GM12878 (cell line): ENCODE results near the gene CHIT1. TPM values are rescaled to one million over a fixed set of nuclear protein-coding genes. Genes with fewer than 3 reads are reported as not detected.

Experiments
- MEF2A ChIP-seq: IDR thresholded peaks from 2 replicates; pipeline ENCODE4 v1.6.1; 2011; ENCODE audit warnings: low read depth, mild to moderate bottlenecking, low read length, moderate library complexity; ENCODE audit not compliant: insufficient read depth
- NRF1 ChIP-seq: conservative IDR thresholded peaks from 2 replicates; pipeline ENCODE4 v1.6.1; 2011; ENCODE audit warnings: mild to moderate bottlenecking, low read depth, low read length, improper control_type of control experiment
- POLR2A ChIP-seq: IDR thresholded peaks from 2 replicates; pipeline ENCODE4 v1.6.1; 2011; ENCODE audit warnings: low read depth, mild to moderate bottlenecking, low read length
- RAD21 ChIP-seq: IDR thresholded peaks from 2 replicates; pipeline ENCODE4 v1.6.1; 2011; ENCODE audit warnings: mild to moderate bottlenecking, low read depth, low read length, moderate library complexity; ENCODE audit not compliant: insufficient read depth
- polyA plus RNA-seq, 11 experiments: library from polyadenylated mRNA; depleted of rRNA in 4 of 11; unstranded in 6 of 11; stranded (reverse) in 5 of 11; fragments of >200 nt; fragmentation: Nextera tagmentation in 4 of 11; fragmentation: Illumina TruSeq in 1 of 11; extraction: Ambion mirVana in 4 of 11; extraction: Trizol in 1 of 11; gene quantifications; 1 replicate in 1 of 11; 2 replicates in 10 of 11; pipeline versions ENCODE4 v1.2.1 to v1.2.3, GENCODE V29; 2011 to 2016; ENCODE audit warnings: inconsistent platforms in 2 of 11, missing spikeins in 2 of 11, low read depth in 1 of 11
- total RNA-seq, 4 experiments: library from RNA; depleted of rRNA in 3 of 4; stranded (reverse); fragments of >200 nt in 3 of 4; fragmentation: Illumina TruSeq in 1 of 4; extraction: Trizol in 1 of 4; gene quantifications; 2 replicates each; pipeline versions ENCODE4 v1.2.1 to v1.2.3, GENCODE V29; 2013 to 2021
- TF ChIP-seq, protein P1 (sequence below): IDR thresholded peaks from 2 replicates; pipeline ENCODE4 v1.6.1; 2012; ENCODE audit warnings: improper control_type of control experiment, low read depth, low read length; ENCODE audit not compliant: insufficient replicate concordance

Gene CHIT1
- total and polyA plus RNA-seq, 10 of the 15 experiments (the other 5 are each of a cell fraction or from before 2014, with no cell fraction given) = 0.02 to 2.1 (median 0.76) TPM

DNA sequence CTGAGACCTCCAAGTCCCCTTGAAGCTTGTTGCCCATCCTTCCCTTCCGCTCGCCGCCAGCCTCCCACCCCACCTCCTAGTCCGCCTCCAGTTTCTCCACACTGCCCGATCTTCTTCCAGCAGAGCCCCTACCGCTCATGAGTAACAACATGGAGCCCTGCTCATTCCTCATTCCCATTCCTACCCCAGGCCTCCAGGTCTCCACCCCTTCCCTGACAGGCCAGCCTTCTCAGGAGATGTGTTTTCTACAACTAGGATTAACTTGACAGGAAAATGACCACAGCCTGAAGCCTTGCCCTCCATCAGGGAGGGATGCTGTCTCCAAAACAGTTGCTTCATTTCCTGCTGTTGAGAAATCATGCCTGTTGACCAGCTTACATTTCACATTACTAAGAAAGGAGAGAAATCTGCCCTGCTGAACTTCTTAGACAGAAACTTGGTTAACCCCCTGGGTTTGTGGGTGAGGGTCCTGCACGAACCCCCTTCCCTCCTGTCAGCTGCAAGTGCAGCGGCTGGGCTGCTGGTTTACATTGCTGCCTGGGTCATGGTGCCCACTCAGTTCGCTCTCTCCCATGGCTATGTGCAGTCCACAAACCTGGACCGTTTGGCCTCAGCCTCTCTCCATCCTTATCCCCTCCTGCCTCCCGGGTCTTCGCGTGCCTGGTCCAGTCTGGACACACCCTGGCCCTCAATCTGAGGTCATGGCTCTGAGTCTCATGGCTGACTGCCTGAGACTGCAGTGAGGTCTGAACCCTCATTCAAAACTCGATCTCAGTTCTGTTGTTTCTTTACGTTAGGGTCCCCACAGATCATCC is 26.8 kb downstream of the CHIT1 start (continued):
- TF ChIP-seq, protein P1, sequence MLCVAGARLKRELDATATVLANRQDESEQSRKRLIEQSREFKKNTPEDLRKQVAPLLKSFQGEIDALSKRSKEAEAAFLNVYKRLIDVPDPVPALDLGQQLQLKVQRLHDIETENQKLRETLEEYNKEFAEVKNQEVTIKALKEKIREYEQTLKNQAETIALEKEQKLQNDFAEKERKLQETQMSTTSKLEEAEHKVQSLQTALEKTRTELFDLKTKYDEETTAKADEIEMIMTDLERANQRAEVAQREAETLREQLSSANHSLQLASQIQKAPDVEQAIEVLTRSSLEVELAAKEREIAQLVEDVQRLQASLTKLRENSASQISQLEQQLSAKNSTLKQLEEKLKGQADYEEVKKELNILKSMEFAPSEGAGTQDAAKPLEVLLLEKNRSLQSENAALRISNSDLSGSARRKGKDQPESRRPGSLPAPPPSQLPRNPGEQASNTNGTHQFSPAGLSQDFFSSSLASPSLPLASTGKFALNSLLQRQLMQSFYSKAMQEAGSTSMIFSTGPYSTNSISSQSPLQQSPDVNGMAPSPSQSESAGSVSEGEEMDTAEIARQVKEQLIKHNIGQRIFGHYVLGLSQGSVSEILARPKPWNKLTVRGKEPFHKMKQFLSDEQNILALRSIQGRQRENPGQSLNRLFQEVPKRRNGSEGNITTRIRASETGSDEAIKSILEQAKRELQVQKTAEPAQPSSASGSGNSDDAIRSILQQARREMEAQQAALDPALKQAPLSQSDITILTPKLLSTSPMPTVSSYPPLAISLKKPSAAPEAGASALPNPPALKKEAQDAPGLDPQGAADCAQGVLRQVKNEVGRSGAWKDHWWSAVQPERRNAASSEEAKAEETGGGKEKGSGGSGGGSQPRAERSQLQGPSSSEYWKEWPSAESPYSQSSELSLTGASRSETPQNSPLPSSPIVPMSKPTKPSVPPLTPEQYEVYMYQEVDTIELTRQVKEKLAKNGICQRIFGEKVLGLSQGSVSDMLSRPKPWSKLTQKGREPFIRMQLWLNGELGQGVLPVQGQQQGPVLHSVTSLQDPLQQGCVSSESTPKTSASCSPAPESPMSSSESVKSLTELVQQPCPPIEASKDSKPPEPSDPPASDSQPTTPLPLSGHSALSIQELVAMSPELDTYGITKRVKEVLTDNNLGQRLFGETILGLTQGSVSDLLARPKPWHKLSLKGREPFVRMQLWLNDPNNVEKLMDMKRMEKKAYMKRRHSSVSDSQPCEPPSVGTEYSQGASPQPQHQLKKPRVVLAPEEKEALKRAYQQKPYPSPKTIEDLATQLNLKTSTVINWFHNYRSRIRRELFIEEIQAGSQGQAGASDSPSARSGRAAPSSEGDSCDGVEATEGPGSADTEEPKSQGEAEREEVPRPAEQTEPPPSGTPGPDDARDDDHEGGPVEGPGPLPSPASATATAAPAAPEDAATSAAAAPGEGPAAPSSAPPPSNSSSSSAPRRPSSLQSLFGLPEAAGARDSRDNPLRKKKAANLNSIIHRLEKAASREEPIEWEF = no peak
- no peak for TF ChIP-seq NRF1
- no peak for TF ChIP-seq MEF2A
- TF ChIP-seq RAD21 = no peak
- TF ChIP-seq POLR2A = no peak
